RPMI8226 (cell line): ENCODE data around the gene DNM3.
A peak's percentile ranks its signal among the peaks of the same experiment; 100 is the strongest.

ENCODE experiments used
- DNase-seq: peaks from one replicate; pipeline ENCODE4 v3.0.0-alpha.2; 2015

DNM3 gene

GRCh38 chr1:172380441-172381244 is 539.3 kb downstream of the DNM3 start:
- DNase-seq, result peak; percentile 48

DNA sequence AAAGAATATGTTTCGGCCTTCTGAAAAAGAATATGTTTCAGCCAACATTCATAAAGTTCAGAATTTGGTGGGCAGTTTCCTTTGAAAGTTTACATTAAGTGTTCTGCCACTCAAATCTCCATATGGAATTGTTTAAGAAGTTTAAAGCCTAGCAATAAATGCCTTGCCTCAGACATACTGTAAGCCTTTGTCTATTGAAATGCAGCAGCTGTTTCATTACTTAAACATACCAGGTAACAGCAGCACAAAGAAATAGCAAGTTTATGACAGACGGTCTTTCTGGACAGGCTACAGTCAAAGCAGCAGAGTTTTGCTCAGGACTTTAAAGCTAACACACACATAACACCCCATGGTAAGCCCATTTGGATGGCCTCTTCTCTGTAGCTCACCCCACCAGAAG is 540.6 kb downstream of the DNM3 start:
- DNase-seq, result no peak

DNA sequence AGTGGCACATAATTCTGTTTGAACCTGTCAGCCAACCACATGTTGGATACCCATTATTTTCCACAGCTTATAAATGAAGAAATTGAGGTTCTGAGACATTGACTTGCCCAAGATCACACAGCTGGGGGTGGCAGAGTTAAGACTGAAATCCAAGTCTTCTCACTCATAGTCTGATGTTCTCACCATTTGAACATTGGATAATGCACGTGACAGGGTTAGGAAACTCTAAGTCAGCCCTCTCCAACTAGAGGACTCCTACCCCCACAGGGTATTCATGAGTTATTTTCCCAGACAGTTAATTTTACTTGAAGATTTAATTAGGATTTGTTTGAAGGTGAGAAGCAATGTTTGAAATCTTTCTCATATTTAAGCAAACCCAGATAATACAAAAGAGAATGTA is 541.1 kb downstream of the DNM3 start:
- DNase-seq, result no peak

GRCh38 chr1:172382990-172383389 is 541.7 kb downstream of the DNM3 start:
- DNase-seq, result no peak

DNA sequence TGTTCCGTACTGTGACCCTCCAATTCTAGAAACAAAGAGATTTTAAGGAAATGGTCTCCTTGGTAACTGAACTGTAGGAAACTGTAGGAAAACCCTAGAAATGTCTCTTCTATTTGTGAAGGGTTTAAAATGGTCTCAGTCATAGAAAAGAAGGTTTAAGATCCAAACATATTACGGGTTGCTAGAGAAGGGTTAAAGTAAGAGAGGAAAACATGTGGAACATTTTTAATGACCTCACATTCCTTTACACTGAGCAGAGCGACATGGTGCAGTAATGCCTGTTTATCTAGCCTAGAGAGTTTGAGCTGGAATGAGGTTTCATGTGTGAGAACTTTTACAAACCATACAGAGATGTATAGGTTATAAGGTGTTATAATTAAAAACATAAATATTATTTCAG is 542.2 kb downstream of the DNM3 start:
- no peak for DNase-seq

DNA sequence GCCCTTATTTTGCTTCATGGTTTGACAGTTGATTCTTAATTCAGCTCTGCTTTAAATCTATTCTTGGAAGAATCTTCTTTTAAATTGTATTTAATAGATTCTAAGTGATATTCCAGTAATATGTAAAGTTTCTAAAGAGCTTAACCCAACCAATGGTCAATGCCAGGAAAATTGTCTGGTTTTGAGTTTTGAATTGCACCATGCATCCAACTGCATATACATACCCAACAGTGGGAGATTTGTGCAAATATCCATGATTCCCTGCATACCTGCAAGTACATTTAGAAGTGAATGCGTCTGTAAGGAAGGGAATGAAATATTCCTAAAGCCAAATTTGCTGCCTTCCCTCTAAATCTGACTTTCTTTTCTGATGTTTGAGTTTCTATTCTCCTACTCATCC is 543.4 kb downstream of the DNM3 start:
- no peak for DNase-seq

DNA sequence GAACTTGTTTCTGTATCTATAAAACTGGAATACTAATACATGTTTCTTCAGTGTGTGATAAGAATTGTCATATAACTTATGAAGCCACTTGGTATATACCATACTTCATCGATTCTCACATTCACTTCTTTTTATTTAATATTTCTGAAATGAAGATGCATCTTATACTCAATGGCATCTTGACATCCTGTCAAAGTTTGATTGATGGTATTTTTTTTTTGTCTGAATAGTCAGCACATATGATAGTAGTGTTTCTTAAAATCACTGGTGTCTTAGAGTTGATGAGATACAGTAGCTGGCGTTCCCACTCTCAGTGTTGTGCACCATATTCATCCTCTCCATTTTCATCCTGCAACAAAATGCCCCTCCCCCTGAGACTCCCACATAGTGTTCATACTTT is 544.7 kb downstream of the DNM3 start:
- DNase-seq, result no peak

DNA sequence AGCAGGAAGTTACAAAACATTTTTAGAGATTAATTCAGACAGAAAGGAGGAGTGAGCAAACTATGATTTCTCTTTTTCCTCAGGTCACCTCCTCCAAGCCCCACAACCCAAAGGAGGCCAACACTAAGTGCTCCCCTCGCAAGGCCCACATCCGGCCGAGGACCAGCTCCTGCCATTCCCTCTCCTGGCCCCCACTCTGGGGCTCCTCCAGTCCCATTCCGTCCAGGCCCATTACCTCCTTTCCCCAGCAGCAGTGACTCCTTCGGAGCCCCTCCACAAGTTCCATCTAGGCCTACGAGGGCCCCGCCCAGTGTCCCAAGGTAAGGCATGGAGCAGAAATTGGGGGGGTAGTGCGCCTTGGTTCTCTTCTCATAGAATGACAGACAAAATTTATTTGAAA is 547.2 kb downstream of the DNM3 start:
- DNase-seq, result no peak

- DNase-seq, result peak; percentile 7
Observed at GRCh38 chr1:172390301-172390682, 549.0 kb downstream of the DNM3 start.

GRCh38 chr1:172390683-172391551 is 549.6 kb downstream of the DNM3 start:
- DNase-seq, result peak; percentile 80

DNA sequence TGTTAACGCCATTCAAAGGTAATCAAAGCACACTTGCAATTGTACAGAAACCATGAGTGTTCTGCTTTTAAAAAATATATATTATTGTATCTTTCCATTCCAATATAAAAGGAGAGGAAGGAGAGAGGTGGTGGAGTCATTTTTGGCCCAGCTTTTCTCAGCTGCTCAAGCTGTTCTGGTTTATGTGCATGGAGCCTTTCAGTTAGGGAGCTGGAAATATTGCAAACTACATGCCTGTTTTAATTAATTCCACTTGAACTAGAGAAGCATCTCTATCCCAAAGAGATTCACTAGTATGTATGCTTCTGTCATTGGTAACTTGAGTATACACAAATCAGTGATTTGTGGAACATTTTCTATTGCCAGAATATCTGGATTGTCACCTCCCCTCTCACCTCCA is 550.7 kb downstream of the DNM3 start:
- DNase-seq, result no peak

- DNase-seq, result peak; percentile 37
Observed at GRCh38 chr1:172393354-172393753, 552.1 kb downstream of the DNM3 start.

GRCh38 chr1:172394141-172394751 is 552.9 kb downstream of the DNM3 start:
- peak; percentile 85 for DNase-seq

- no peak for DNase-seq
Observed at GRCh38 chr1:172394811-172395210, 553.5 kb downstream of the DNM3 start.

- no peak for DNase-seq
Observed at GRCh38 chr1:172395576-172395975, 554.3 kb downstream of the DNM3 start.

DNA sequence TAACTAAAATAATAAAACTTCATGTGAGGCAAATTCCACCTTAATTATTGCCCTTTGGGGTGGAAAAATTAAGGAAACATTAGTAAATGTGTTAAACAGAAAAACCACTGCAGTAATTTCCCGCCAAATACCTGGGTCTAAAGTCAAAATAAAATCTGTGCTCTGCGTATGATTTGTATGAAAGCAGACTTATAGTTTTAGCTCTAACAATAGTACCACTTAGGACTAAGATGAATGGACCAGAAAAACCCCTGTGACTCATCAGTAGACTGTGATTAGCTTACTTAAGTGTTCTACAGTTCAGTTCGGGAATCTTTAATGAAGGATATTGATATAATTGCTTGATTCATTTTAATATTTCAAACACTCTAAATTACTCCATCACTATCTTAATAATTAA is 555.9 kb downstream of the DNM3 start:
- DNase-seq, result no peak

DNA sequence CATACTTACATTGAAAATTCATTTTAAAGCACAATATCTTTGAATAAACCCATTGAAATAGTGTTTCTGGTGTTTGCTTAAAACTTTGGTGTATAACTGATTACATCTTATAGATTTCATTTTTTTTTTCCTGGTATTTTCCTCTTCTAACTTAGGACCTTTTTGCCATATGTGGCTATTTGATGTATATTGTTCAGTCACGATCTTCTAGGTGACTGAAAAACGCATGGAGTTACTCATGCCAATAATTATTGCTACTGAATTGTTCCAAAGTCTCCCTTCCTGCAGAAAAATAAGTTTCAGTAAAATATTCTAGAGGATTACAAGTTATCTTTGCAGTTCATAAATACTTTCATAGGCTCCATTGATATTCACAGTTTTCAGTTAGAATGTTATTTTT is 556.3 kb downstream of the DNM3 start:
- no peak for DNase-seq

DNA sequence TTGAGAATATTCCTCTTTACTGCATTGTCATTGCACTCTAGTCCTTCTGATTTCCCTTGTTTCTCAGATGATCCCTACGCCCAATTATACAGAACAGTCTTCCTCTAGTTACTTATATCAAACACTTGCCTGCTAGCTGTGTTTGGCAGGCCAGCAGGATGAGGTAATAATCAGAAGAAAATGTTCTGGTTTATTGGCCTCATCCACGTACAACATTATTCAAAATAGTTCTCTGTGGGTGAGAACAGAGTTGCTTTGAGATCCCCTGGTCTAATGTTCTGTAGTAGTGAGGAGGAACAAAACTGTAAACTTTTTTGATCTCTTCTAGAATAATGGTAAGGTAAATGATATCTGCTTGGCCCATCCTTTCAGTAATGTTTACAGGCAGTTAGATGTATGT is 556.9 kb downstream of the DNM3 start:
- no peak for DNase-seq

DNA sequence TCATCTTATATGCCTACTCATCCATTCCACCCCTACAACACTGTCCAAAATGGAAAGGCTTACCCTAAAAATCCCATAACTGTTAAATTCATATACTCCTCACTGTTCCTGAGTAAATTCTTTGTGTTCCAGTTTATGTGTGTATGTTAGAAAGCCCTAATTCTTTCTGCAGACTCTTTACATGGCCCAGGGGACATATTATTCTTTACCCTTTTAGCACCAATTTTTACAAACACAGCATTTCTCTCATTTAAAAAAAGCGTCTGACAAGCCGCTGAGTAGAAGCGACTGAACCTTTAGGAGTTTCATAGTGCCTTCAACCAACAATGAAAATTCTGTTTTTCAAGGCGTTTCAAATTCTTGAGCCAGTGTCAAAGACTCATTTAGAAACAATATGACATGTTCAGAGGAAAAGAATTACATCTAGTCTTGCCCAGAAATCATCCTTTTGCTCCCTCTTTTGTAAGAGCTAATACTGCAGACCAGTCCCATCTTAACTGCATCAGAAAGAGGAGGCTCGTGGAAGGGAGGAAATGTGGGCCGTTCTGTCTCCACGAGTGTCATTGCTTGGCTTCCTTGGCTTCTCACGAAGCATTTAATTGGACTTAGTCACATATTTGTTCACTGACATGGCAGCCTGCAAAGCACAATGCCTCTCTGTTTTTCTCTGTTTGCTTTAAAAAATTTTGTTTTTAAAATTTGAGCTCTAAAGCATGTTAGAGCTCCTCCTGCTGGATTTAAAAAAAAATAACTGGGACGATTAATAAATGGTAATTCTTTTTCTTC is 557.9 kb downstream of the DNM3 start:
- peak; percentile 36 for DNase-seq

DNA sequence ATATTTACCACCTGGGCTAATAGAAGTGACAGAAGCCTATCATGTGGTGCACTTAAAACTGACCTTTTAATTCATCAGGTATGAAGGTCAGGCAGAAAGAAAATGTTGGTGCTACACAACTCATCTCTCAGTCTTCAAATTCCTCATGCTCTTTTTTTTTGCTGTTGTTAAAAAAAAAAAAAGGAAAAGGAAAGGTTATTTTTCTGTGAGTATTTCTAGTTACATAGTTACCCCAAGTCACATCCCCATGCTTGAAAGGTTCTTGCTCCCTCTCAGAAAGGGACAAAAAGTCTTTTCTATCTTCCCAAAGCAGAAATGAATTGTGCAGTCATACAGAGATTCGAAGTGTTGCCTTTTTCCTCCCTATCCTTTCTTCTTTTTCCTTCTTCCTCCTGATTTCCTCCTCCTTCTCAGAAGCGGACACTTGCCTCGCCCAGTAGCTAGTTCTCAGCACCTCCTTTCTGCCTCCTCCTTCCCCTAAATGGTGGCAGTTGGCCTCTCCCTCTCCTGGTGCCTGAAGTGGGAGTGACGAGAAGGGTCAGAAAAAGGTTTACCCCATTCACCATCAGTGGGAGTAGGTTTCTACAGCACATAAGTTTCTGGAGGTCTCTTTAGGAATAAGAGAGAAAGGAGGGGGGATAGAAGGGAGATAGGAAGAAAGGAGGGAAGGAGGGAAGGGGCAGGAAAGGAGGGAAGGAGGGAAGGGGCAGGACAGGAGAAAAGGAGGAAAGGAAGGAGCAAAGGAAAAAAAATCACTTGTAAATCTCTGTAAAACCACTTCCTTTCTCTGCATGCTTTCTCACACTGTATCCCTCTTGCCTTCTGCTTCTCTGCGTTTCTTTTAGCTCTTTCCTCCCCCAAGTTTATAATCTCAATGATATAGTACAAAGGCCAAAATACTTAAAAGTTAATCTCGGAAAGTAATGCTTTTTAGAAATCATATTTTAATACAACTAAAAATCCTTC is 558.7 kb downstream of the DNM3 start:
- DNase-seq, result no peak

DNA sequence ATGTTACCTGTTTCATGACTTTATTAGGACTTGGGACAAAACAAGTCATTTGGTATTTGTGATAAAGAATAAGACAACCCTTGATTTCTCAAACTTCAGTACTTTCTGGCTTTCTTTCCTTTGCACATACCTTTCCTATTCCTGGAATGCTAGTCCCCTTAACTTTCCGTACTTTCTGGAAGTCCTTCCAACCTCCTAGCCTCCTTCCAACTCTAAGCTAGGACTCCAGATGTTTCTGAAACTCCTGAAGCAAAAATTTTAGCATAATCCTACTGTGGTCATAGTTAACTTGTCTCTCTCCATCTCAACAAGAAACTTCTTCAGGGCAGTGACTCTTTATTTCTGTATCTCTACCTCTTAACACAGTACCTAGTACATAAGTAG is 559.4 kb downstream of the DNM3 start:
- no peak for DNase-seq

GRCh38 chr1:172401477-172401876 is 560.2 kb downstream of the DNM3 start:
- no peak for DNase-seq
